ENCODE measurements around the gene TFF3.

The TFF3 gene

GRCh38 chr21:42316891-42317290, 1.7 kb upstream of the TFF3 start:
- Histone ChIP-seq H3K27me3 (ENCODE audit: control insufficient read depth, insufficient read depth, low read length) (no peaks in the 10 kb centered on the region), H3K36me3 (ENCODE audit: control insufficient read depth, insufficient read depth, low read length) (no peaks in the 10 kb centered on the region), H3K4me3 (ENCODE audit: low read depth, low read length) (no peak overlapping the region), H3K9me3 (ENCODE audit: control insufficient read depth, insufficient read depth, low read length) (no peaks in the 10 kb centered on the region), H3K4me1 (ENCODE audit: control insufficient read depth, insufficient read depth, low read length) (peaks cover 17% of the 10 kb centered on the region), H3K9ac (ENCODE audit: low read depth, low read length) (no peak overlapping the region)

- H3K4me3 ChIP-seq (ENCODE audit: low read depth, low read length): no peak overlapping the region
- no peak overlapping the region for H3K9ac ChIP-seq (ENCODE audit: low read depth, low read length)
- no peaks in the 10 kb centered on the region for H3K36me3 ChIP-seq (ENCODE audit: control insufficient read depth, insufficient read depth, low read length)
- H3K9me3 ChIP-seq (ENCODE audit: control insufficient read depth, insufficient read depth, low read length): no peaks in the 10 kb centered on the region
- peaks cover 4% of the 10 kb centered on the region for H3K27me3 ChIP-seq (ENCODE audit: control insufficient read depth, insufficient read depth, low read length)
- H3K4me1 ChIP-seq (ENCODE audit: control insufficient read depth, insufficient read depth, low read length): peaks cover 17% of the 10 kb centered on the region
Measured at GRCh38 chr21:42314616-42315295, 453 bp downstream of the TFF3 start.

GRCh38 chr21:42313501-42313969, 1.7 kb downstream of the TFF3 start:
- Histone ChIP-seq H3K36me3 (ENCODE audit: control insufficient read depth, insufficient read depth, low read length) (no peaks in the 10 kb centered on the region), H3K9ac (ENCODE audit: low read depth, low read length) (no peak overlapping the region), H3K4me3 (ENCODE audit: low read depth, low read length) (no peak overlapping the region), H3K27me3 (ENCODE audit: control insufficient read depth, insufficient read depth, low read length) (peaks cover 4% of the 10 kb centered on the region), H3K4me1 (ENCODE audit: control insufficient read depth, insufficient read depth, low read length) (peaks cover 17% of the 10 kb centered on the region), H3K9me3 (ENCODE audit: control insufficient read depth, insufficient read depth, low read length) (no peaks in the 10 kb centered on the region)

GRCh38 chr21:42312626-42313104, 2.5 kb downstream of the TFF3 start:
- Histone ChIP-seq H3K4me3 (ENCODE audit: low read depth, low read length) (no peak overlapping the region), H3K4me1 (ENCODE audit: control insufficient read depth, insufficient read depth, low read length) (peaks cover 15% of the 10 kb centered on the region), H3K9me3 (ENCODE audit: control insufficient read depth, insufficient read depth, low read length) (no peaks in the 10 kb centered on the region), H3K36me3 (ENCODE audit: control insufficient read depth, insufficient read depth, low read length) (no peaks in the 10 kb centered on the region), H3K27me3 (ENCODE audit: control insufficient read depth, insufficient read depth, low read length) (peaks cover 4% of the 10 kb centered on the region), H3K9ac (ENCODE audit: low read depth, low read length) (no peak overlapping the region)

- no peaks in the 10 kb centered on the region for H3K36me3 ChIP-seq (ENCODE audit: control insufficient read depth, insufficient read depth, low read length)
- H3K4me3 ChIP-seq (ENCODE audit: low read depth, low read length): no peak overlapping the region
- H3K27me3 ChIP-seq (ENCODE audit: control insufficient read depth, insufficient read depth, low read length): peaks cover 4% of the 10 kb centered on the region
- H3K9me3 ChIP-seq (ENCODE audit: control insufficient read depth, insufficient read depth, low read length): no peaks in the 10 kb centered on the region
- no peak overlapping the region for H3K9ac ChIP-seq (ENCODE audit: low read depth, low read length)
- H3K4me1 ChIP-seq (ENCODE audit: control insufficient read depth, insufficient read depth, low read length): peaks cover 11% of the 10 kb centered on the region
Measured at GRCh38 chr21:42311816-42312625, 3.2 kb downstream of the TFF3 start.

- H3K27me3 ChIP-seq (ENCODE audit: control insufficient read depth, insufficient read depth, low read length): peaks cover 4% of the 10 kb centered on the region
- H3K4me3 ChIP-seq (ENCODE audit: low read depth, low read length): no peak overlapping the region
- H3K4me1 ChIP-seq (ENCODE audit: control insufficient read depth, insufficient read depth, low read length): peaks cover 9% of the 10 kb centered on the region
- H3K36me3 ChIP-seq (ENCODE audit: control insufficient read depth, insufficient read depth, low read length): no peaks in the 10 kb centered on the region
- H3K9ac ChIP-seq (ENCODE audit: low read depth, low read length): no peak overlapping the region
- no peaks in the 10 kb centered on the region for H3K9me3 ChIP-seq (ENCODE audit: control insufficient read depth, insufficient read depth, low read length)
Measured at GRCh38 chr21:42311160-42311559, 4.0 kb downstream of the TFF3 start.

GRCh38 chr21:42310411-42311001, 4.7 kb downstream of the TFF3 start:
- Histone ChIP-seq H3K4me3 (ENCODE audit: low read depth, low read length) (peak overlapping the region; percentile 33), H3K9ac (ENCODE audit: low read depth, low read length) (no peak overlapping the region), H3K4me1 (ENCODE audit: control insufficient read depth, insufficient read depth, low read length) (peaks cover 9% of the 10 kb centered on the region), H3K9me3 (ENCODE audit: control insufficient read depth, insufficient read depth, low read length) (no peaks in the 10 kb centered on the region), H3K27me3 (ENCODE audit: control insufficient read depth, insufficient read depth, low read length) (peaks cover 4% of the 10 kb centered on the region), H3K36me3 (ENCODE audit: control insufficient read depth, insufficient read depth, low read length) (no peaks in the 10 kb centered on the region)

- Histone ChIP-seq H3K9me3 (ENCODE audit: control insufficient read depth, insufficient read depth, low read length) (no peaks in the 10 kb centered on the region), H3K36me3 (ENCODE audit: control insufficient read depth, insufficient read depth, low read length) (no peaks in the 10 kb centered on the region), H3K9ac (ENCODE audit: low read depth, low read length) (no peak overlapping the region), H3K4me1 (ENCODE audit: control insufficient read depth, insufficient read depth, low read length) (peaks cover 9% of the 10 kb centered on the region), H3K4me3 (ENCODE audit: low read depth, low read length) (peak overlapping the region; percentile 33), H3K27me3 (ENCODE audit: control insufficient read depth, insufficient read depth, low read length) (peaks cover 4% of the 10 kb centered on the region)
Measured at GRCh38 chr21:42309753-42310213, 5.4 kb downstream of the TFF3 start.

- Histone ChIP-seq H3K4me1 (ENCODE audit: control insufficient read depth, insufficient read depth, low read length) (peaks cover 8% of the 10 kb centered on the region), H3K9ac (ENCODE audit: low read depth, low read length) (no peak overlapping the region), H3K4me3 (ENCODE audit: low read depth, low read length) (no peak overlapping the region), H3K9me3 (ENCODE audit: control insufficient read depth, insufficient read depth, low read length) (no peaks in the 10 kb centered on the region), H3K27me3 (ENCODE audit: control insufficient read depth, insufficient read depth, low read length) (peaks cover 4% of the 10 kb centered on the region), H3K36me3 (ENCODE audit: control insufficient read depth, insufficient read depth, low read length) (no peaks in the 10 kb centered on the region)
Measured at GRCh38 chr21:42308914-42309752, 6.1 kb downstream of the TFF3 start.

GRCh38 chr21:42308161-42308913, 6.9 kb downstream of the TFF3 start:
- H3K4me1 ChIP-seq (ENCODE audit: control insufficient read depth, insufficient read depth, low read length): peaks cover 3% of the 10 kb centered on the region
- H3K9me3 ChIP-seq (ENCODE audit: control insufficient read depth, insufficient read depth, low read length): no peaks in the 10 kb centered on the region
- no peaks in the 10 kb centered on the region for H3K36me3 ChIP-seq (ENCODE audit: control insufficient read depth, insufficient read depth, low read length)
- no peak overlapping the region for H3K4me3 ChIP-seq (ENCODE audit: low read depth, low read length)
- peaks cover 4% of the 10 kb centered on the region for H3K27me3 ChIP-seq (ENCODE audit: control insufficient read depth, insufficient read depth, low read length)
- H3K9ac ChIP-seq (ENCODE audit: low read depth, low read length): no peak overlapping the region
